SH-SY5Y (cell line): ENCODE results near the gene VASP.

Experiments
- GATA2 ChIP-seq: IDR thresholded peaks from 2 replicates; pipeline ENCODE4 v1.6.1; 2011; ENCODE audit warnings: mild to moderate bottlenecking, low read depth, low read length
- GATA3 ChIP-seq: IDR thresholded peaks from 2 replicates; pipeline ENCODE4 v1.6.1; 2011; ENCODE audit warnings: low read depth, mild to moderate bottlenecking, low read length, moderate library complexity

GRCh38 chr19:45498411-45499195 lies 8.7 kb upstream of the VASP start, which contains the start of gene PPM1N:
- TF ChIP-seq GATA3 = no peak
- no peak for TF ChIP-seq GATA2
